Ovary (tissue), 9 donors: ENCODE measurements around the gene SPATA24. TPM values are rescaled to one million over a fixed set of nuclear protein-coding genes. Genes with fewer than 3 reads are reported as not detected.

Experiments used
- DNase-seq, 5 donors: peaks; one replicate each; pipeline ENCODE4 v3.0.0-alpha.2; 2019 to 2020
- H3K27ac ChIP-seq, 2 donors: fragments of 200-600 bp; one replicate each; pipeline versions ENCODE4 v1.5.1 to v1.8.0; 2019 to 2022
- H3K27me3 ChIP-seq: fragments of 200-600 bp; one replicate; pipeline ENCODE4 v1.8.0; 2022
- H3K36me3 ChIP-seq: fragments of 200-600 bp; sonication (generic); one replicate; pipeline ENCODE4 v1.5.1; 2019
- H3K4me1 ChIP-seq: one replicate; pipeline ENCODE4 v1.8.1; 2013; ENCODE audit warnings: mild to moderate bottlenecking, moderate library complexity; ENCODE audit not compliant: insufficient read depth
- H3K4me3 ChIP-seq: fragments of 200-600 bp; sonication (generic); one replicate; pipeline ENCODE4 v1.5.1; 2017
- H3K9me3 ChIP-seq, 2 donors: fragments of 200-600 bp in 1 of 2; sonication (generic) in 1 of 2; one replicate each; pipeline versions ENCODE4 v1.5.1 to v1.8.1; 2013 to 2019; ENCODE audit warnings: mild to moderate bottlenecking in 1 of 2, moderate library complexity in 1 of 2
- CTCF ChIP-seq, 3 donors: fragments of 450-650 bp in 2 of 3; fragments of 200-600 bp in 1 of 3; IDR thresholded peaks; one replicate each; pipeline versions ENCODE4 v1.5.1 to v1.8.0; 2016 to 2022; ENCODE audit warnings: antibody characterized with exemption in 3 of 3, mild to moderate bottlenecking in 1 of 3
- EP300 ChIP-seq: sonication (generic); formaldehyde crosslinking; IDR thresholded peaks from one replicate; pipeline ENCODE4 v1.6.1; 2017; ENCODE audit warnings: antibody characterized with exemption
- POLR2A ChIP-seq: fragments of 450-650 bp; IDR thresholded peaks from one replicate; pipeline ENCODE4 v1.6.1; 2017; ENCODE audit warnings: antibody characterized with exemption, mild to moderate bottlenecking, moderate library complexity
- WGBS, 3 donors: extraction: QIAGEN DNeasy Blood & Tissue Kit in 1 of 3; methylation state at CpG; one replicate each; pipeline versions ENCODE4 v1.1.5 to v1.1.7; 2013 to 2017; 5-methylcytosine and 5-hydroxymethylcytosine counted together
- intact Hi-C, 4 donors: fragments of 100-400 bp; cut with DNase I; formaldehyde crosslinking; loops; one replicate each; pipeline versions ENCODE4 v1.11.0 to v1.15.1; 2022 to 2023
- polyA plus RNA-seq, 2 donors: library from polyadenylated mRNA; stranded (reverse); fragments of 200-250 nt in 1 of 2; fragments of 350-450 nt in 1 of 2; fragmentation: Illumina TruSeq in 1 of 2; extraction: RNeasy Lipid Tissue Mini Kit (QIAGEN cat#74804) in 1 of 2; gene quantifications; one replicate each; pipeline ENCODE4 v1.2.3, GENCODE V29; 2013 to 2014
- total RNA-seq, 7 donors: library from RNA; depleted of rRNA in 2 of 7; stranded (reverse); fragments of >200 nt in 2 of 7; fragmentation: NEBNext Ultra II Directional in 3 of 7; extraction: Animal tissue kit (Norgen Biotek cat#: 25700) in 3 of 7; gene quantifications; one replicate each; pipeline versions ENCODE4 v1.1.0 to v1.2.4, GENCODE V29; 2016 to 2023
- donor health status: DM: no; HTN: no; CAD: no; lungs with moderate emphysema.
- donor health status: DM: no; HTN: no; CAD: no.
- donor health status: Bipolar disorder and iron deficiency.
- donor health status: DM: yes; HTN: yes; CAD: no.
- donor health status: DM: no; HTN: no; CAD: no.
- donor health status: DM: yes; HTN: yes; CAD: no.

The SPATA24 gene
- total and polyA plus RNA-seq, 9 donors: 2.1 to 6.7 (median 4.0) TPM

DNA sequence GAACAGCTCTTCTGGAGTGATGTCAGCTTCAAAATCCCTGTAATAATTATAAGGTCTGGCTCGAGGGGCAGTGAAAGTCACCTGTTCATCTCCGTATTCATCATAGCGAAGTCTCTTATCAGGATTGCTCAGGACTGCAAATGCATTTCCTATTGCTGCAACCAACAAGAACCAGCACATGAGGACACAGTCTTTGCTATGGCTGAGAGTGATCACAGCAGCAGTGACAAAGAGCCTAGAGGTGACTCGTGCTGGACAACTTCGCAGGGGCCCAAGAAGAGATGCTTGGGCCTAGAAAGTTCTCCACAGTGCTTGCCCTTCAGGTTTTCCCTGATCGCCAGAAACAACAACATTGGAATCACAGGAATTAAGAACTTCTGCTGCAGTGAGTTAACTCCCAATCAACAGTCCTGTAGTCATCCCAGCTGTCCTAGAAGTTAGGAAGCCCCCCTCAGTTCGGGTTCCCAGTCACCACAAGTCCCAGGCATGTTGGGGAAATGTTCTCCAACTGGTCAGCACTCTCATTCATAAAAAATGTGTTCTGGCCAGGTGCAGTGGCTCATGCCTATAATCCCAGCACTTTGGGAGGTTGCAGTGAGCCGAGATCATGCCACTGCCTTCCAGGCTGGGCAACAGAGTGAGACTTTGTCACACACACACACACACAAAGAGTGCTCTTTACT, 22.5 kb upstream of the SPATA24 start:
- H3K9me3 ChIP-seq: no peaks in the 10 kb centered on the region
- no peak overlapping the region for H3K27ac ChIP-seq
- no peak overlapping the region for H3K4me3 ChIP-seq
- WGBS, 3 donors: 58 to 82% (median 75%) methylated on average over 8 of the region's 8 CpGs
- H3K36me3 ChIP-seq: no peaks in the 10 kb centered on the region
- DNase-seq: no peak
- TF ChIP-seq CTCF (IDR thresholded peaks at IDR 0.05): no peak
- no peak for TF ChIP-seq POLR2A
- TF ChIP-seq EP300: no peak
- H3K27me3 ChIP-seq: no peaks in the 10 kb centered on the region
- intact Hi-C loops: loop anchor here in 2 of 4 donors (10.0 kb wide), 2 partner anchors 208 to 338 kb away; no protein-coding TSS in a partner anchor
- no peaks in the 10 kb centered on the region for H3K4me1 ChIP-seq

- H3K4me1 ChIP-seq: no peaks in the 10 kb centered on the region
- no peak overlapping the region for H3K4me3 ChIP-seq
- H3K36me3 ChIP-seq: no peaks in the 10 kb centered on the region
- DNase-seq: no peak
- H3K27ac ChIP-seq: no peak overlapping the region
- no peaks in the 10 kb centered on the region for H3K9me3 ChIP-seq
- TF ChIP-seq POLR2A (no peak), CTCF (IDR thresholded peaks at IDR 0.05) (no peak), EP300 (no peak)
- intact Hi-C loops: loop anchor here in 3 of 4 donors (2.0 to 10.0 kb wide), 3 partner anchors 209 to 339 kb away; no protein-coding TSS in a partner anchor
- 88 to 92% (median 89%) methylated on average over 5 of the region's 5 CpGs for WGBS, 3 donors
- no peaks in the 10 kb centered on the region for H3K27me3 ChIP-seq
Measured at GRCh38 chr5:139425497-139425896, 21.6 kb upstream of the SPATA24 start.

GRCh38 chr5:139422307-139422893, 18.5 kb upstream of the SPATA24 start:
- intact Hi-C loops: loop anchor here (1.0 to 10.0 kb wide), 5 partner anchors 91 to 342 kb away; no protein-coding TSS in a partner anchor
- TF ChIP-seq POLR2A (no peak), CTCF (IDR thresholded peaks at IDR 0.05) (peak; percentile 55 to 66 (median 58))
- H3K36me3 ChIP-seq: no peaks in the 10 kb centered on the region
- 42 to 49% (median 45%) methylated on average over 5 of the region's 5 CpGs for WGBS, 3 donors
- no peak overlapping the region for H3K27ac ChIP-seq
- no peaks in the 10 kb centered on the region for H3K9me3 ChIP-seq
- no peaks in the 10 kb centered on the region for H3K27me3 ChIP-seq
- peak in 1 of 5 donors; percentile 48 for DNase-seq
- no peak overlapping the region for H3K4me3 ChIP-seq
- H3K4me1 ChIP-seq: peaks cover 1% of the 10 kb centered on the region

GRCh38 chr5:139419226-139420192, 15.6 kb upstream of the SPATA24 start:
- TF ChIP-seq CTCF (IDR thresholded peaks at IDR 0.05) (no peak), POLR2A (no peak)
- no peak overlapping the region for H3K4me3 ChIP-seq
- 83 to 87% (median 84%) methylated on average over 9 of the region's 9 CpGs for WGBS, 3 donors
- H3K27ac ChIP-seq: no peak overlapping the region
- H3K36me3 ChIP-seq: no peaks in the 10 kb centered on the region
- no peak for DNase-seq
- no peaks in the 10 kb centered on the region for H3K9me3 ChIP-seq
- H3K27me3 ChIP-seq: no peaks in the 10 kb centered on the region
- intact Hi-C loops: loop anchor here in 3 of 4 donors (5.0 to 10.0 kb wide), 4 partner anchors 98 to 345 kb away; no protein-coding TSS in a partner anchor
- peaks cover 5% of the 10 kb centered on the region for H3K4me1 ChIP-seq
